ENCODE data around the gene WDFY4.

DNA sequence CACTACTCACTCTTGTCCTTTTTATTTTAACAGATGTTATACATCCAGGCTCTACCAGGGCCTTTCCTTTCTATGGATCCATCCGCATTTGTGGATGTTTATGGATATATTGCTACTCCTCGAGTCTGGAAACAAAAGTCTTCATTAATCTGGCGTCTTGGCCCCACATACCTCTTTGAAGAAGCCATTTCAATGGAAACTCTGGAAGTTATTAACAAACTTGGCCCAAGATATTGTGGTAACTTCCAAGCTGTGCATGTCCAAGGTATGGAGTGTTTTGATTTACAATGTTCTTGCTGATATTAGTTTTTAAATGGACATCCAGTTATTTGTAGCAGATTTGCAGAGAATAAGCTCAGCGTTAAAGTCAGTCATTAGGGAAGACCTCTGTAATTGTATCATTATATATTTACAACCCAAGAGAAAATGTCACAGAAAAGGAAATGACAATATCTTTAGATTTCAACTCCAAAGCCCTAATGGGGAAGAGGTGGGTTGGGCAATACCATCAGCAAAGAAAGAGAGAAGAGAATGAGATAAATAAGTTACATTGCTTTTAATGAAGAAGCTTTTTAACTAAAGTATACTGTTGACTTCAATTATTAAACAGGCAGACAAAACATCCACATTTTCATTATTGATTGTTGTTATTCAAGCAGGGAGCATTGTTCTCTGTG, 102.1 kb downstream of the WDFY4 start:
- TF ChIP-seq, protein P1, sequence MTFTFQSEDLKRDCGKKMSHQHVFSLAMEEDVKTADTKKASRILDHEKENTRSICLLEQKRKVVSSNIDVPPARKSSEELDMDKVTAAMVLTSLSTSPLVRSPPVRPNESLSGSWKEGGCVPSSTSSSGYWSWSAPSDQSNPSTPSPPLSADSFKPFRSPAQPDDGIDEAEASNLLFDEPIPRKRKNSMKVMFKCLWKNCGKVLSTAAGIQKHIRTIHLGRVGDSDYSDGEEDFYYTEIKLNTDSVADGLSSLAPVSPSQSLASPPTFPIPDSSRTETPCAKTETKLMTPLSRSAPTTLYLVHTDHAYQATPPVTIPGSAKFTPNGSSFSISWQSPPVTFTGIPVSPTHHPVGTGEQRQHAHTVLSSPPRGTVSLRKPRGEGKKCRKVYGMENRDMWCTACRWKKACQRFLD (tag by site-specific recombination; IDR thresholded peaks at IDR 0.05) = no peak
- TF ChIP-seq ZNF560 (tag by site-specific recombination; IDR thresholded peaks at IDR 0.05; ENCODE audit: borderline replicate concordance) = no peak
- TF ChIP-seq ZNF274 (IDR thresholded peaks at IDR 0.05; ENCODE audit: low read length) = no peak
- TF ChIP-seq ZNF274 (tag by site-specific recombination; IDR thresholded peaks at IDR 0.05; ENCODE audit: borderline replicate concordance) = no peak
- TF ChIP-seq YY1 (tag by site-specific recombination; IDR thresholded peaks at IDR 0.05) = no peak
- TF ChIP-seq, protein P2, sequence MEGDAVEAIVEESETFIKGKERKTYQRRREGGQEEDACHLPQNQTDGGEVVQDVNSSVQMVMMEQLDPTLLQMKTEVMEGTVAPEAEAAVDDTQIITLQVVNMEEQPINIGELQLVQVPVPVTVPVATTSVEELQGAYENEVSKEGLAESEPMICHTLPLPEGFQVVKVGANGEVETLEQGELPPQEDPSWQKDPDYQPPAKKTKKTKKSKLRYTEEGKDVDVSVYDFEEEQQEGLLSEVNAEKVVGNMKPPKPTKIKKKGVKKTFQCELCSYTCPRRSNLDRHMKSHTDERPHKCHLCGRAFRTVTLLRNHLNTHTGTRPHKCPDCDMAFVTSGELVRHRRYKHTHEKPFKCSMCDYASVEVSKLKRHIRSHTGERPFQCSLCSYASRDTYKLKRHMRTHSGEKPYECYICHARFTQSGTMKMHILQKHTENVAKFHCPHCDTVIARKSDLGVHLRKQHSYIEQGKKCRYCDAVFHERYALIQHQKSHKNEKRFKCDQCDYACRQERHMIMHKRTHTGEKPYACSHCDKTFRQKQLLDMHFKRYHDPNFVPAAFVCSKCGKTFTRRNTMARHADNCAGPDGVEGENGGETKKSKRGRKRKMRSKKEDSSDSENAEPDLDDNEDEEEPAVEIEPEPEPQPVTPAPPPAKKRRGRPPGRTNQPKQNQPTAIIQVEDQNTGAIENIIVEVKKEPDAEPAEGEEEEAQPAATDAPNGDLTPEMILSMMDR (tag by site-specific recombination; IDR thresholded peaks at IDR 0.05) = no peak
- no peak for TF ChIP-seq BCL11A (tag by site-specific recombination; IDR thresholded peaks at IDR 0.05; ENCODE audit: low read depth)
- TF ChIP-seq ZNF239 (tag by site-specific recombination; IDR thresholded peaks at IDR 0.05) = no peak
- TF ChIP-seq, protein P3, sequence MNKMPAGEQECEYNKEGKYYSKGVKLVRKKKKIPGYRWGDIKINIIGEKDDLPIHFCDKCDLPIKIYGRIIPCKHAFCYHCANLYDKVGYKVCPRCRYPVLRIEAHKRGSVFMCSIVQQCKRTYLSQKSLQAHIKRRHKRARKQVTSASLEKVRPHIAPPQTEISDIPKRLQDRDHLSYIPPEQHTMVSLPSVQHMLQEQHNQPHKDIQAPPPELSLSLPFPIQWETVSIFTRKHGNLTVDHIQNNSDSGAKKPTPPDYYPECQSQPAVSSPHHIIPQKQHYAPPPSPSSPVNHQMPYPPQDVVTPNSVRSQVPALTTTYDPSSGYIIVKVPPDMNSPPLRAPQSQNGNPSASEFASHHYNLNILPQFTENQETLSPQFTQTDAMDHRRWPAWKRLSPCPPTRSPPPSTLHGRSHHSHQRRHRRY (tag by site-specific recombination; IDR thresholded peaks at IDR 0.05) = no peak
- no peak for TF ChIP-seq ZNF23 (tag by site-specific recombination; IDR thresholded peaks at IDR 0.05; ENCODE audit: borderline replicate concordance)
- TF ChIP-seq ZNF624 (tag by site-specific recombination; IDR thresholded peaks at IDR 0.05) = no peak
- TF ChIP-seq SP2 (tag by site-specific recombination; IDR thresholded peaks at IDR 0.05) = no peak

All from HEK293 (cell line).